Stimulated activated naive CD4-positive, alpha-beta T cell treated with Interleukin-2 at 50 U/mL for 16 hours (primary cell): Measurements from ENCODE around the gene SYNPO2.
A peak's percentile ranks its signal among the peaks of the same experiment; 100 is the strongest.
"Not testable (repeated sequence)": the region's sequence is repeated elsewhere in the genome, so short reads cannot be mapped to it uniquely, and the experiment has no call there.

Experiments
- DNase-seq: peaks from one replicate; lab custom pipeline; 2025; lab: John Stamatoyannopoulos, UW

SYNPO2 gene

DNA sequence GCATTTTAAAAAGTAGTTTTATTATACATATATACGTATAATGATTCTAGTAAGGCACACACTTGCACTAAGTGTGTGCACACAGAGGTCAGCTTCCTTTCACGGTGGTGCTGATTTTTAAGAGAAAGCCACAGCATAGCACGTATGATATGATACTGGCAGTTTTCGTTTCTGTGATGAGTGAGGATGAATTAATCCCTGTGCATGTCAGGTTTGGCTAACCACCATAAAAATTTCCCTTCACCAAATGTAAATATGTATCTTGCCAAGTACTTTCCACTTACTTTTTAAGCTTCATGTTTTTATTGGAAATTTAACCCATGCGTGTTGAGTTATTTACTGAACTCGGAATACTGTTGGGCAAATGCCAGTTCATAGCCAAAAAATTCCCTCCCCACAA, 84.6 kb downstream of the SYNPO2 start:
- no peak for DNase-seq

DNA sequence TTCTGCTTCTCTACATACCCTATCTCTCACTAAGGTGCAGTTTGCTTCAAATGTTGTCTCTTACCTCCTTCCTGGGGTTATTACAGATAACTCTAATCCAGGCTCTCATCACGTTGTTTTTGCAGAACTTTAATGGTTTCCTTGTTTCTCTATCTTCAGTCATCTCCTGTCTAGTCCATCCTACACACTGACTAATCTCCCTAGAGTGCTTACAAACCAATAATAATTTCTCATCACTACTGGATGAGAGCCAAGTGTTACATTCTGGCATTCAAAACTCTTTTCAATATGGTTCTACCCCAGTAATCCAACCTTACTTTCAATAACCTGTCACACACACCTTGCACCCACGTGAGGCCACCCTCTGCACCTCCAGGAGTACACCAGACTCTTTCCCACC, 86.1 kb downstream of the SYNPO2 start:
- DNase-seq = no peak

GRCh38 chr4:118975449-118976192, 87.0 kb downstream of the SYNPO2 start:
- no peak for DNase-seq

- DNase-seq = not testable (repeated sequence)
These were observed 87.5 kb downstream of the SYNPO2 start for GRCh38 chr4:118976193-118976560.

DNA sequence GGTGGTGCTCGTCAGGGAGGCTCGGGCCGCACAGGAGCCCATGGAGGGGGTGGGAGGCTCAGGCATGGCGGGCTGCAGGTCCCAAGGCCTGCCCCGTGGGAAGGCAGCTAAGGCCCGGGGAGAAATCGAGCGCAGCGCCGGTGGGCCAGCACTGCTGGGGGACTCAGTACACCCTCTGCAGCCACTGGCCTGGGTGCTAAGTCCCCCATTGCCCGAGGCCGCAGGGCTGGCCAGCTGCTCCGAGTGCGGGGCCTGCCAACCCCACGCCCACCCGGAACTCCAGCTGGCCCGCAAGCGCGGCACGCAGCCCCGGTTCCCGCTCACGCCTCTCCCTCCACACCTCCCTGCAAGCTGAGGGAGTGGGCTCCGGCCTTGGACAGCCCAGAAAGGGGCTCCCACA, 88.4 kb downstream of the SYNPO2 start:
- DNase-seq = not testable (repeated sequence)

GRCh38 chr4:118979712-118980111, 91.1 kb downstream of the SYNPO2 start:
- DNase-seq = no peak

- DNase-seq = no peak
These were observed 92.7 kb downstream of the SYNPO2 start for GRCh38 chr4:118981171-118981838.

DNA sequence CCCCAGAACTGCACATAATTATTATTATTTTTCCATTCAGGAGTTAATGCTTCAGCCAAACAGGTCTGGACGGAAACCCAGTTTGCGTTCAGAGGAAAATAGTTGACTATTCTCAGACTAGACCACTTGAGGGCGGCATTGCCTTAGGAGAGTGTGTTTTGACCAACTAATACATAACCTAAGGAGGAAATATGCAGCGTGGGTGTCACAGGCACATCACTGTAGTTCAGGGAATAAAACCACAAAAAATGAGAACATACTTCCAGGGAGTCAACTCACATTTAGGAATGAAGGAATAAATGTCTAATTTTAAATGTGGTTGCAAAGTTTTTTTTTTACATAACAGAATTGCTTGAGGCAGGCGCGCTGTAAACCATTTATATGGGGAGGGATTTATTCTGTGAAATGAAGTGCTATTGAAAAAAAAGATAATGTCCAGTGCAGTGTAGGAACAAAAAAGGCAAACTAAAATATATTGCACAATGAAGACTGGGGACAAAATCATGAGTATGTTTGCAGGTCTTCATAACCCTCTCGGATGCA, 93.3 kb downstream of the SYNPO2 start:
- DNase-seq = peak; percentile 11

DNA sequence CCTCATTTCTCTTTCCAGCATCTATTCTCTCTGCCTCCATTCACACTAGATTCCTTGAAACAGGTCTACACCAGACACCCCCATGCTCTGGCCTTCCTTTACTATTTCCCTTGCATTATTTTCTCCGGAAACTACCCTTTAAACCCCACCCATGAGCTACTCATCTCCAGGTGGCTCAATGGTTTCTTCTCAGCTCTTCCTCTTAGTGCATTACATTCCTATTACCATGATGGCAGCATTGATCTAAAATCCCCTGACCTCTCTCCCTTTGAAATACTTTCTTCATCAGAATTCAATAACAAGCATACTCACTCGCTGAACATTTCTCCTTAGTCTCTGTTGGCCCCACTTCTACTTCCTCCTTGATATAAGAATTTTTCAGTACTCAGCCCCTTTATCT, 94.6 kb downstream of the SYNPO2 start:
- DNase-seq = no peak

GRCh38 chr4:118983831-118984230, 95.2 kb downstream of the SYNPO2 start:
- DNase-seq = no peak

- DNase-seq = no peak
These were observed 96.7 kb downstream of the SYNPO2 start for GRCh38 chr4:118985170-118986000.

GRCh38 chr4:118987959-118988634, 99.4 kb downstream of the SYNPO2 start:
- DNase-seq = no peak

- DNase-seq = no peak
These were observed 100.0 kb downstream of the SYNPO2 start for GRCh38 chr4:118988635-118988972.

GRCh38 chr4:118989098-118990080, 100.7 kb downstream of the SYNPO2 start:
- DNase-seq = no peak

DNA sequence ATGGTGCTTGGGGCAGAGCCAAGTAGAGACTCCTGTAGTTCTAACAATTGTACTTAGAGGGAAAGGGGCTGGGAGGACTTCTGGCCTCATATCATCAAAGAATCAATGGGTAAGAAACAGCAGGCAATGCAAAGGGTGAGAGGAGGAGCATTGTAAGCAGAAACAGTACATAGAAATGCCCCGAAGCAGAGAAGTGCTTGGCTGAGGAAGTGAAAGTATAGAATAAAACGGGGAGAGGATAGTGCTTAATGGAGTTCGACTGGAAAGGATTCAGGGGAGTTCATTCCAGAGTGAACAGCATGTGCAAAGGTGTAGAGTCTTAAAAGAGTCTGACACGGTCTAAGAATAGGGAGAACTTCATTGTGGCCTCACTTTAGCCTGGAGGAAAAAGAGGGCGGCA, 103.0 kb downstream of the SYNPO2 start:
- no peak for DNase-seq

- no peak for DNase-seq
These were observed 103.5 kb downstream of the SYNPO2 start for GRCh38 chr4:118992149-118992548.

DNA sequence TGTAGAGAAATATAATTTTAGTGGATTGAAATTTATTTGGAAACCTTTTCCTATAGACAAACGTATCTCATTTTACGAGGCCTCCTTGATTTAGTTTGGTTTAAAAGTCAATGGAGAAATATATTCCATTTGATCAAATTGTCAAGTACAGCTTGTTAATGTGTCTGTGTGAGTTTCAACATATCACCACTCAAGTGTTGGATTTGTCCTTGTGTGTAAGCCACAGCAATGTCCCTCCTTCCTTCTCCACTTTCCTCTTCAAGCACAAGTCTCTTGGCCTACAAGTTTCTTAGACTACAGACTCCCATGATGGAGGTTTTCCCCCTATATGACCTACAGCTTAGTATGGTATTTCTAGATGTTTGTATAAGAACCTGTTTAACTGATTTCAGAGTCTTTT, 104.7 kb downstream of the SYNPO2 start:
- DNase-seq = no peak

DNA sequence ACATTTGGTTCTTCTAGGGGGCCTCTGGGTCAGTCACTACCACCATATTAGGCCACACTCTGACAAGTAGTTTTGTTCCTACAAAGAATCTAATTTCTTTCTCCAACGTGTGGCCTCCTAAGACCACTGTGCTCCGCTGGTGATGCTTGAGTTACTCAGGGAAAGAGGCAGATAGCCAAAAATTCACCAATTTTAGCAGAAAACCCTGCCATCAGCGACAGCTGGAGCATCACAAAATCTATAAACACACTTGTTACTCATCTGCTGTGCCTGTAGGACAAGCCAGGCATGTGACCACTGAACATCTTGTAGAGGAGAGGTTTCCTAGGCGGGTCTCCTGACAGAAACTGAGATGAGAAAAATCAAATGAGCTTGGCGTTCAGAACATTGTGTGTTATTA, 105.4 kb downstream of the SYNPO2 start:
- no peak for DNase-seq

DNA sequence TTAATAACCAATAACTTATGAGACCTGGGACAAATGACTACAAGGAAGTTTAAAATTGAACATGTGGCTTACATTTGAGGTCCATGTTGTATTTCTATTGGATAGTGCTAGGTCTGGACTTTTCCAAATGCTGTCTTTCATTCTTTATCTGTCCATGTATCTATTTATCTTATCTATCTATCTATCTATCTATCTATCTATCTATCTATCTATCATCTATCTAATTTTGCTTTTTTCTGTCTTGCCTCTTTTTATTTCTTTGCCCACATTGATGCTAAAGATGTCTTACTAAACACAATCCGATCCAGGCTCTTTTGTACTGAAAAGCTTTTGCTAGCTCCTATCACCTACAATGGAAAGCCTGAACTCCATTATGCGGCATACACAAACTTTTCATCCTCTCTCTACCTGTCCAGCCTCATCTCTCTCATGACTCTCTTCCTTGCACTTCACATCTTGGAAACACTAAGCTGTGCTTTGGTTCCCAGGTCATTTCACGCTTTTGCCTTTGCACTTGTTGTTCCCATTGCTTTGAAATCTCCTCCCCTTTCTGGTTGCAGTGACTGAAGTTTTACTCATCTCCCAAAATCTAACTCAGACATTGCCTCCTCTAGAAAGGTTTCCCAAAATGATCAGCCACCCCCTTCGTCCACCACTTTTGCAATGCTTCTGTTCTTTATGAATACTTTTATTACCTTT, 107.2 kb downstream of the SYNPO2 start:
- no peak for DNase-seq

GRCh38 chr4:118997601-118998000, 108.9 kb downstream of the SYNPO2 start:
- no peak for DNase-seq
